Measurements from ENCODE around the gene PRCC.

DNA sequence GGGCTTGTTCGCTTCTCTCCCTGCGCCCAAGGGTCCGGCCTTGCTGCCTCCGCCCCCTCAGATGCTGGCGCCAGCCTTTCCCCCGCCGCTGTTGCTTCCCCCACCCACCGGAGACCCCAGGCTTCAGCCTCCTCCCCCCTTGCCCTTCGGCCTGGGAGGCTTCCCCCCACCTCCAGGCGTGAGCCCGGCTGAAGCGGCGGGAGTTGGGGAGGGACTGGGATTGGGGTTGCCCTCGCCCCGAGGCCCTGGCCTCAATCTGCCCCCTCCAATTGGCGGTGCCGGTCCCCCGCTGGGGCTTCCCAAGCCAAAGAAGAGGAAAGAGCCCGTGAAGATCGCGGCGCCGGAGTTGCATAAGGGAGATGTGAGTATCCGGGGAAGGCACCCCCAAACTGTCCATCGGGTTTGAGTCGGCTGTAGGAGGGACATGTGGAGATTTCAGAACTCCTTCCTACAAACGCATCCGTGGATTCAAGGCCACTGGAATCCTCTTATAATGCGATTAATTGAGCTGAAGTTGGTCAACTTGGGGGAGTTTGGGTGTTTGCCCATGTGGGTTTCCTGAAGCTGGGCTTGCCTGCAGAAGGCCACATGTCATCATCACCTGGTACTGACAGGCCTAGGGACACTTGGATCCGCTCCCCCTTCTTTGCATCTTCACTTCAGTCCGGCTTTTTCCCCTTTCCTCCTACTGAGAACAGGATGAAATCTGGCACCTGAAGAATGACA is 707 bp downstream of the PRCC start:
- TF ChIP-seq CTCF (IDR thresholded peaks at IDR 0.05 in 8 of 11, conservative IDR thresholded peaks at IDR 0.05 in 3 of 11) (no peak), POLR2AphosphoS5 (IDR thresholded peaks at IDR 0.05) (no peak), POLR2A (IDR thresholded peaks at IDR 0.05) (no peak)

Data from spleen (tissue), 7 donors.